Activated T-cell treated with anti-CD3 and anti-CD28 coated beads for 4 hours (primary cell): Measurements from ENCODE around the gene ENHO.
"Not testable (repeated sequence)": the region's sequence is repeated elsewhere in the genome, so short reads cannot be mapped to it uniquely, and the experiment has no call there.

ENCODE experiments used
- DNase-seq: peaks from one replicate; pipeline ENCODE4 v3.0.0-alpha.2; 2020

Gene ENHO

DNA sequence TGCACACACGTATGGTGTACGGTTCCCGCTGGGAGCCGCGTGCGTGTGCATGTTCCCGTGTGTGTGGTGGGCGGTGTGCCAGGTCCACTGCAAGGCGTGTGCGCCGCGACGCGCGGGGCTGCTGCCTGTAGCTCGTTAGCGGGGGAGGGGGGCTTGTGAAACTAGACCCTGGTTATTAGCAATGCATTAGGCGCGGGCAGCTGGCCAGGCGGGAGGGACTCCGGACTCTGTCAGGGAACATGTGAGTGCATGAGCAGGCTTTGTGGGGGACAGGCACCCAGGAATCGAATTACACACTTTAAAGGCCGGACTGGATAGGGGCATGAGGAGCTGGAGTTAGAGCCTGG, 32.2 kb upstream of the ENHO start:
- DNase-seq = no peak

GRCh38 chr9:34554211-34555001, 31.6 kb upstream of the ENHO start:
- no peak for DNase-seq

GRCh38 chr9:34553511-34554021, 30.8 kb upstream of the ENHO start:
- no peak for DNase-seq

- no peak for DNase-seq
Observed at GRCh38 chr9:34552986-34553385, 30.2 kb upstream of the ENHO start.

- no peak for DNase-seq
Observed at GRCh38 chr9:34552606-34552981, 29.8 kb upstream of the ENHO start.

DNA sequence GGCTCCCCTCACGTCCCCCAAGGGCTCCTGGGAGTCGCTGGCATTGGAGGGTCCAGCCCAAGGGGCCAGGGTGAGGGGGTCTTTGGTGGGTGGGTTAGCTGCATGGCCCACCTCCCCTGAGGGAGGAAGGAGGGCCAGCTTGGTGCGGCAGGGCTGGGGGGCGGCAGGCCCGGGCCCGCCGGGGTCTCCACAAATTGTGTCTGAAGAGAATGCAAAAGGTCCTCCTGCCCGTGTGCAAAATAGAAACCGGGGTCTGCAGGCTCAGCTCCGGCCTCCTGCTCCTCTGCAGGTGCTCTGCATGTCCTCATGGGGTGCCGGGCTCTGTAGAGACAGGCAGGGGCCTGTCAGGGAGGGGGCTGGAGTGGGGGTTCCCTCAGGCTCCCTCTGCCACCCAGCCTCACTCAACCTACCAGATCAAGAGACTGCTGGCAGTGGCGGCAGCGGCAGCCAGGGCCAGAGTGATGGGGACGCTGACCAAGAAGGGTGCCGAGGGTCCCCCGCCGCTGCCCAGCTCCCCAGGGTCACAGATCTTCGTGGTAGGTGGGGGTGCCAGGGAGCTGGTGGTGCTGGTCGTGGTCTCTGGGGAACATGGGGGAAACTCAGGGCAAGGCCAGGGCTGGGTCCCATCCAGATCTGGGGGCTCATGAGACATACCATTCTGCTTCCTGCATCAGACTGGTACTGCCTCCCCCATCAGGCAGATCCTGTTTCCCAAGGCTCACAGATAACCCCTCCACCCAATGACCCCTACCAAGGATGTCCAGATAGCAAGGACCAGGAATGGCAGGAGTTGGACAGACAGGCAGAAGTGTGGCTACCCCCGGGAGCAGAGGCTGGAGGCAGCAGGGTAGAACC, 29.2 kb upstream of the ENHO start:
- DNase-seq = no peak

- DNase-seq = no peak
Observed at GRCh38 chr9:34550681-34551270, 28.0 kb upstream of the ENHO start.

DNA sequence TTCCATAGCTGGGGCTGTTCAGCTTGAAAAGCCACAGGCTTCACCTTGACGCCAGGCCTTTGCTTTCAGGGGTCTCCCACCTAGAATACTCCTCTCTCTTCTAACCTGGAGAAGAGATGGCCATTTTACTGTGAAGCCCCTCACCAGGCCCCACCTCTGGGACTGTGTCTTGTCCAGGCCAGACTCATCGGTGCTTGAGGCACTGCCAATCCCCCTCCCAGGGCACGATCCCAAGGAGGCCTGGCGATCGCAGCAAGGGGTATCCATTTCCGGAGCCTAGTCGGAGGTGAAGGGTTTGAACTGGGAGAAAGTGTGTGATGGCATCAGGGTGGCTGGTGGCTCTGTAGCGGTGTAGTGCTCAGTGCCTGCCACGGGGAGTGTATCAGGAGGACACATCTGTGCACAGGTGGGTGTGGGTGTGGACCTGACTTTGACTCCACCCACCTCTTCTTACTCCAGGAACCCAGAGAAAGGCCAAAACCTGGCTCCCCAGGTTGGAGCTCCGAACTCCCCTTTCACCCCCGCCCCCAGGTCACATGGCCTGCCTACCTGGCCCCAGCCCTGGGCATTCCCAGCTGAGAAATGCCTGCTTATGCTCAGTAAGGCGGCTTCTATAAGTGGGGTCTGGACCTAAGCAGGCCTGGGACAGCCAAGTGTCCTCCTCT, 27.4 kb upstream of the ENHO start:
- DNase-seq = no peak

GRCh38 chr9:34549407-34549732, 26.6 kb upstream of the ENHO start:
- no peak for DNase-seq

DNA sequence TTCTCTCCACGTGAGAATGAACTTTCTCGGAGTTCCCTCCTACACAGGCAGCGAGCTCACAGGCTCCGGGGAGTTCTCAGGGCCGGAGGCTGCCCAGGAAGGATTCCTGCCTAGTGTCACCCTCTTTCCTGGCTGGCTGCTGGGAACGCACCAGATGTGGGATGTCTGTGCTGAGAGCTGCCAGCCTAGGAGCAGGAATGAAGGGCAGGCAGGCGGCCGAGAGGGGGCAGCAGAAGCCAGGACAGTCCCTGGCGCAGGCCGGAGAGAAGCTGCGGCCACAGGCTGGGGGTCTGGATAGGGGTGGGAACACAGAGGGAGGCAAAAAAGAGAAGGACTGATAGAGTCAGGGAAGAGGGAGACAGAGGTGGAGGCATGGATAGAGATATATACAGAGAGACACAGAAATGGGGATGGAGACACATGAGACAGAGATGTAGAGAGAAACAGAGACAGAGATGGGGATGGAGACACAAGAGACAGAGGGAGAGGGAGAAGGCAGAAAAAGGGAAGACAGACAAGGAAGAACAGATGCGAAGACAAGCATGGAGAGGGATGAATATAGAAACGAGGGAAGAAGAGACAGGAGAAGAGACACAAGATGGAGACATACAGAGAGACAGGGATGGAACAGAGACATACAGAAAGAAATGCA, 25.3 kb upstream of the ENHO start:
- peak; percentile 13 for DNase-seq

DNA sequence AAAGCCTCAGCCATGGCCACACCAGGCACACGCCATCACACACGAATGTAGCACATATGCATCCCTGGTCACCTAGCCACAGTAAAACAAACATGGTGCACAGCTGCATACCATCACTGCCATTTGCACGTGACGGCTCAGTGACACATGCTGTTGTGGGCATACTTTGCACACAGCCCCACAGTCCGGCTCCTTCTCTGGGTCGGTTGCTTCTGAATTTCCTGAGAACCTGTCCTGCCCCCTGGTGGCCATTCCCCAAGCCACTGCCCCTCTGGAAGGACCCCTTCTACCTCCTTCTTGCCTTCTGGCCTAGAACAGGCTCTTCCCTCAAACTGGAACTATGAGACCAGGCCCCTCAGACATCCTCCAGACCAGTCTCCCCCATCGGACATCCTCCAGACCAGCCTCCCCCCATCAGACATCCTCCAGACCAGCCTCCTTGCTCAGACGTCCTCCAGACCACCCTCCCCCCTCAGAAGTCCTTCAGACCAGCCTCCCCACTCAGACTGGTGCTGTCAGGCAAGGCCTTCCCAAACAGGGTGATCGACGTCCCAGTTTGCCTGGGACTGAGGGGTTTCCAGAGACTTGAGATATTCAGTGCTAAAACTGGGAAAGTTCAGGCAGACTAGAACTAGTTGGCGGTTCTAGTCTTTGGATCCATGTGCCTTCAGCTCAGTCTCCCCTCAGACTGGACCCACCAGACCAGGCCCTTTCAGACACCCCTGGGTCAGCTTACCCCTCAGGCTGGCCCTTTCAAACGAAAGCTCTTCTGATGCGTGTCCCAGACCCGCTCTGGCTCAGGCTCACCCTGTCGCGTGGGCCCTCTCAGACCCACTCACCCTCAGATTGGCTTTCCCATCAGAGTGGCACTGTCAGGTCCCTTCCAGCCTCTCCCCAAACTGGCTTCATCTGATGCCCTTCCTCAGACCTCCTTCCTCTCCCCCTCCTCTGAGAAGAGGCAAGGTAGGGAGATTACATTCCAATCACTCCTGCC, 24.3 kb upstream of the ENHO start:
- peak; percentile 17 for DNase-seq

- DNase-seq = no peak
Observed at GRCh38 chr9:34546102-34546833, 23.5 kb upstream of the ENHO start.

- no peak for DNase-seq
Observed at GRCh38 chr9:34545497-34545896, 22.7 kb upstream of the ENHO start.

DNA sequence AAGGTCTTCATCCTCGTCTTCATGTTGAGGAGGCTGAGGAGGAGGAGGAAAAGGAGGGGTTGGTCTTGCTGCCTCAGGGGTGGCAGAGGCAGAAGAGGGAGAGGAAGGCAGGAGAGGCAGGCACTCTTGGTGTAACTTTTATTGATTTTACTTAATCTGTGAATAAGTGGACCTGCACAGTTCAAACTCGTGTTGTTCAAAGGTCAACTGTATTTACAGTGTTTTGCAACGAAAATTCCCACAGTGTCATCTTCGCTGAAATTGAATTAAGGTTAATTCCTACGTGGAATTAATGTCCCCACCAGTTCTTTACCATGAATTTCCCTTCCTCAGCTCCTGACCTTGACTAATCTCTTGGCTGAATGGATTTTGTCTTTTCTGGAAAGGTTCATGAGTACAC, 21.2 kb upstream of the ENHO start:
- DNase-seq = no peak

- DNase-seq = no peak
Observed at GRCh38 chr9:34541540-34541939, 18.8 kb upstream of the ENHO start.

- DNase-seq = no peak
Observed at GRCh38 chr9:34540827-34541226, 18.0 kb upstream of the ENHO start.

DNA sequence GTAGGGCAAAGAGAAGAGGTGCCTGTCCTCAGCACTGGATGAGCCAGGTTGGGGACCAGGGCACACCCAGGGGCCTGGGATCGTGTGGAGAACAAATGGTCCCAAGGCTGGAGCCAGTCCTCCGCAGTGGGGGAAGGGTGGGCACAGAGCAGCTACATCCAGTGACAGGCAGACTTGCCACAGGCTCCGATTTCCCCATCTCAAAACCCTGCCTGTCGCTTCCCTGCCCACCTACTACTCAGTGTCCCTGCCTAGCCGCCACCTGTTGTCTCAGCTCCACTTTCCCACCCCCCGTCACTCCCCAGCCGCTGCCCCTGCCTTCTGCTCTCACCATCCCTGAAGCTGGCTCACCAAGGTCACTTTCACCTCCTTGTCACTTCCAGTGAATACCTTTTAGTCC, 13.9 kb upstream of the ENHO start:
- DNase-seq = no peak

GRCh38 chr9:34532041-34532440, 9.3 kb upstream of the ENHO start:
- DNase-seq = not testable (repeated sequence)

DNA sequence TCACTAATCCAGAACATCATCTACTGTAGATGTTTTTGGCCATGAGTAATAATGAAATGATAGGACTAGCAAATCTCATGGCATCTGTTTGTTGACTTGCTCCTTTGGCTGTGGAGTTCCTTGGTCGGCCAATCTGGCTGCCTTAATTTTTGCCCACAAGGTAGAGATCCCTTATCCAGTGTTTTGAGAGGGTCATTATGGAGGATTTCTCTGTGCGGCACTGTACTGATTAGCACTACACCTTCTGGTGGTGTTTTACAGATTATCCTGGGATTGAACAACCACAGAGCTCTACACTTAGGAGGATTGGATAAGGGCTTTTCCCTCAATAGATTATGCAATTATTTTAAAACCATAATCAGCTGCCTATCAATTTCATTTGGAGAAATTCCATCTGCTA, 3.2 kb upstream of the ENHO start:
- DNase-seq = no peak

DNA sequence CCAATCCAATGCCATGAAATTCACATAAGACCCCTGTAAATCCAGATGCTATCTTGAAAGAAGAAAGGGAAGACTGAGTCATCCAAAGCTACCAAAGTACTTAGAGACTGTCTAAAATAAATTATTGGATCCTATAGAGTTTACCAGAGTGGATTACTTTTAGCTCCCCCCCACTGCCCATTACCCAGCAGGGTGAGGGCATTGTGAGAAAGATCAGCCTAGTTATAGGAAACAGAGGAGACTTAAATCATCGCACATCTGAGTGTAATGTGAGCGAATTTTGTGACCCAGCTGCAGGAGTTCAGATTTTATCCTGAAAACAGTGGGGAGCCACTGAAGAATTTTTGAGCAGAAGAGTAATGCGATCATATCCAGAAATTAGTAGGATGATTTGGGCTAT, 1.6 kb upstream of the ENHO start:
- DNase-seq = no peak
